GM21447 (cell line): ENCODE data around the gene WDR20.

Source experiments
- ATAC-seq: cut with Tn5 transposase; IDR thresholded peaks from one replicate; pipeline ENCODE4 v1.9.1; 2021; ENCODE audit not compliant: unreplicated experiment

The WDR20 gene

DNA sequence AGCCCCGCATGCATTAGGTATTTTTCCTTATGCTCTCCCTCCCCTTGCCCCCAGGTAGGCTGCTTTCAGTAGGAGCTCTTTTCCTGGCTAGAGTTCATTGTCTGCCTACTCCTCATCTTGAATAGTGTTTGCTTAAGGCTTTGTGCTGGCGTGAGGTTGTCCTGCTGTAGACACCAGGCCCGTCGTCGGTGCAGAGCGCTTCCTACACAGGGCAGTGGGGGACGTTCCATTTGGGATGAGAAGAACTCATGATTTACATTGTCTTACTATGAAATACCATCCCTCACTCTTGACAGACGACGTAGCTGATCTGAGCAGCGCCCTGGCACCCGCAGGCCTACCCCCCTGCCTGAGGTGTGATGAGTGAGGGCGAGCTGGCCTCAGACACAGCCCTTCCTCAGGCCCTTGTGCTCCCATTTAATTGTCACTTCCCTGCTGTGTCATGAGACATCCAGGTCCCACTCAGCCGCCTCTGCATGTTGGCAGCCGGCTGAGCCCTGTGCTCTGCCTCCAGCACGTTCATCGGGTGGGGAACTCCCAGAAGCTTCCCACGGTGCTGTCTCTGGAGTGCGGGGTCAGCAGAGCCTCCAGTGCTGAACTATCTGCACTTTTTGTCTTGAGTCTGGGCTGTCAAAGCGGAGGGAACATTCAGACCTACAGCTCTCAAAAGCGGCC lies 76.0 kb downstream of the WDR20 start:
- ATAC-seq = no peak

- ATAC-seq = no peak
Measured at GRCh38 chr14:102217399-102217798, 77.7 kb downstream of the WDR20 start.

GRCh38 chr14:102217987-102218421 lies 78.3 kb downstream of the WDR20 start:
- ATAC-seq = no peak

DNA sequence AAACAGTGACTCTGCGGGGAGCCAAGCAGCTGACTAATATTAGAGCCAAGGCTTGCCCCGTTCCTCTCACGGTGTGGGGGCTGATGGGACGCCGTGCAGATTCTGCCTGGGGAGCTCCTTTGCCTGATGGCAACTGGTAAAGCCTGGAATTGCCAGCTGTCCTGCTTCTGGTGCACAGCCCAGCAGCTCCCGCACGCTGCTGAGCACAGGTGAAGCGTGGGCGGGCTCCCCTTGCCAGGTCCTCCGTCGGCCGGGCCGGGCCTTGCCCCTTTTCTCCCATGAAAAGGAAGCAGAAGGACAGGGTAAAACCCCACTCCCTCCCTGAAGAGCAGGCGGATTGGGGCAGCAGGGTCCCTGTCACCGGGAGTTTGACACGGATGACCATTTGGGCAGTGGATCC lies 79.0 kb downstream of the WDR20 start:
- ATAC-seq = no peak

GRCh38 chr14:102219316-102219715 lies 79.6 kb downstream of the WDR20 start:
- ATAC-seq = no peak

GRCh38 chr14:102220031-102220430 lies 80.3 kb downstream of the WDR20 start:
- ATAC-seq = peak; percentile 97

GRCh38 chr14:102221026-102221425 lies 81.3 kb downstream of the WDR20 start:
- ATAC-seq = no peak

DNA sequence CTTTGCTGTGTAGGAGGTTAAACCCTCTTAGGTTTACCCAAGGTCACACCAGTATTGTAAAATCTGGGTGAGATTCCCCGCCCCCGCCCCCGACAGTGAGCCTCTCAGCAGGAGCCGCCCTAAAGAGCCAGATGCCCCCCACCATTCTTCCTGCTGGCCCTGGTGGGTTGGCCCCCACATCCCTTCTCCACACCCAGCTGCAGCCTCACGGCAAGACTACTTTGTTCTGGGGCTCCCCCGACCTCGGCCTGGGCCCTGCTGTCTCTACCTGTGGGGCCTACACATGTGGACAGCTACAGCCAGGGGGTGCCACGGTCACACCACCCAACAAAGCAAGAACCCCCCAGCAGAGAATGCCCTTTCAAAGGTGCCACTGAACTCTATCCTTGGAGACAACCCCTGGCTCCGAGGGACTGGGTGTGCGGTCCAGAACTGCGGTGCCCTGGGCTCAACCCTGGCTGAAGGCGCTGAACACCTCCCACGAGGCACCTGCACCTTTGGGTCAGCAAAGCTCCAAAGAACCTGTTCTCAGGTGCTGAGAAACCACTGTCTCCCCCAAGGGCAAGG lies 82.4 kb downstream of the WDR20 start:
- no peak for ATAC-seq

GRCh38 chr14:102222751-102223150 lies 83.1 kb downstream of the WDR20 start:
- no peak for ATAC-seq

DNA sequence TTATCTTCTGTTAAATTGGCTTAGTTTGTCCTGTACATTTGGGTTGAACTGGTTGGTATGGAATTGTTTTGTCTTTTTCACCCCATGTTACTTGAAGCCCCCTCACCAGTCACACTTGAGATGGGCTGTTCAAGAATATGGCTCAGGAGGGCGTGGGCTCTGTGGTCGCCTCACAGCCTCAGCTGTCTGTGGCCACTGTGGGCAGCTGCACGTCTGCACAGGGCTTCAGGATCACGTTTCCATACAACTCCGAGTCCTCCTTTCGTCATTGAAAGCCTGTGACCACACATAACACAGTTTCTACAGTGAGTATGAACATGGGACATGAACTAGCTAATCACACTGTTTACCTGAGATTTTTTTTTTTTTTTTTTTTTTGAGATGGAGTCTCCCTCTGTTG lies 84.0 kb downstream of the WDR20 start:
- ATAC-seq = no peak

DNA sequence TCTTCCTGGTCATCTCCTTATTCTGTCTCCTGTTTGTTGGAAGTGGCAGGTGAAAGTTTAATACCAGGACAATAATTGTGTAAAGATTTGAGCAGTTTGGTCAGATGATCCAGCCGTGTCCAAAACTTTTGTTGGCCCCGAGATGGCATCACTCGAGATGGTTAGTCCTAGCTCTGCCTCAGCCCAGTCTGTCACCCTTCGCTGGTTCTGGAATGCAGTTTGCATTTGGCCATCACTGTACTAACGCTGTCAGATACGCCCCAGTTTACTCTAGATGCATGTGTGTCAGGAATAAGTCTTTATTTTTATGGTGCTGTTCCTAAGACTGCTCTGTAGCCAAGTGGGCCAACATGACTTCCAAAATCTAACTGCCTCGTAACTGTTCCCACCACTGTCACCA lies 85.7 kb downstream of the WDR20 start:
- ATAC-seq = no peak

- ATAC-seq = no peak
Measured at GRCh38 chr14:102225936-102226335, 86.2 kb downstream of the WDR20 start.

- ATAC-seq = no peak
Measured at GRCh38 chr14:102226356-102227125, 86.8 kb downstream of the WDR20 start.

- ATAC-seq = no peak
Measured at GRCh38 chr14:102227184-102227964, 87.7 kb downstream of the WDR20 start.

- ATAC-seq = no peak
Measured at GRCh38 chr14:102229071-102229738, 89.5 kb downstream of the WDR20 start.

- no peak for ATAC-seq
Measured at GRCh38 chr14:102229739-102230092, 90.0 kb downstream of the WDR20 start.

GRCh38 chr14:102230481-102231210 lies 90.9 kb downstream of the WDR20 start:
- no peak for ATAC-seq

DNA sequence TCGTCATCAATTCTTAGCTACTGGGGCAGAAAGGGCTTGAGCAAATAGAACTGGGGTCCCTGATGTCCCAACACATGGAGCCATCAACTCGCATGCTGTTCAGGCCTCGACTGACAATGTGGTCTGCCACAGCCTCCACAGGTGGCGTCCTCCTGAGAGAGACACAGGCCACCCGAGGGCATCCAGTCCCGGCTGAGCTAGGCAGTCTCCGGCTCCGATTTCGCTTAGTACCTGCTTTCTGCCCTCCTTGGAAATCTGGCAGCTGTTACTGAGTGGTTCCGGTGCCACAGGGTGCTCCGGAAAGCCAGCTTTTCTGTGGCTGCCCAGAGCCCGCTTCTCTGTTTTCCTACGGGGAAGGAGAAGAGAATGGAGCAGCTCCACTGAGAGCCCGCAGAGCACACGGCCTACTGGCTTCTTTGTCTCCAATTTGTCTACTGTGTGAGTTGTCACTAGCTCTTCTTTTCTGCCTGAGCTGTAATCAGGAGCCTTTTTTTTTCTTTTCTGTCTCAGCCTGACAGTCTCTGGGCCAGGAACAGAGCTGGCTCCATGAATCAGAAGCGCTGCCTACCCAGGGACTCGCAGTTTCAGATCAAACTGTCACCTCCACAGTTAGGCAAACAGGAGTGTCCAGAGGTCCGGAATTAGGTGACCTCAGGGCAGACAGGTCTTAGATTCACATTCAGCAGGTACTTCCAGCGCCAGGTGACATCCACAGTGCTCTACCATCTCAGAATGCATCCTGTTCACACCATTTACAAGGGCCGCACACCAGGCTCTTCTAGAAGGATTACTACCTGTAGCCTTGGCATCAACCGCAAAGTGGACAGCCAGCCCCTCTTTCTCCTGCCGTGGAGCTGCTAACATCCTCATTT lies 92.0 kb downstream of the WDR20 start:
- ATAC-seq = no peak

DNA sequence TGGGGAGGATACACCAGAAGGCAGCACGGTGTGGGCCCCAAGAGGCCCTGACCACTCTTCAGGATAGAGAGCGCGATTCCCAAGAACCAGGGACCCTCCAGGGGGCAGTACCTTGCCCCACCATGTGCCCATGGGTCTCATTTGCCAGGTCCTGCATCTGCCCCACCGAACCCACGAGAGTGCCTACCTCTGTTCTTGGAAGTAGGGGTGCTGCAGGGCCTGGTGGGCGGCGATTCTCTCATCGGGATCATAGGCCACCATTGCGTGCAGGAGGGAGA lies 92.6 kb downstream of the WDR20 start:
- no peak for ATAC-seq

DNA sequence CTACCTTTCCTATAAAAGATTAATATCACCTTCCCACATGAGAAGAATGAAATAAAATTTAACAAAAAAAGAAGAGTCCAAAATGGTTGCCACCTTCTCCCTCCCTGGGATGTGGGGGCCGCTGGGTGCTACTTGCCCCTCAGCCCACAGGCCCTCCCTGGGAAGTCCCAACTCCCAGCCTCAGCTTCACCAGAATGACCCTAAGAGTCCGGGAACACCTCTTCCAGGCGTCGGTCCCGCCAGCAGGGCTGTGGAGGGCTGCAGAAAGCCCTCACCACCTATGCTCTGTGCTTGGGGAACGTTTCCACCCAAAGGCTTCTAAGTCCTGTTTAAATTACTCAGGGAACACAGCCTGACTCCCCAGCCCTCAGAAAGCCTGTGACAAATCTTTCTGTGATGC lies 93.4 kb downstream of the WDR20 start:
- ATAC-seq = no peak
